Left ventricle myocardium inferior (tissue), 1 donor: Measurements from ENCODE around the gene PLB1. TPM values are rescaled to one million over a fixed set of nuclear protein-coding genes. Genes with fewer than 3 reads are reported as not detected.

Source experiments
- DNase-seq: peaks from one replicate; pipeline ENCODE4 v3.0.0-alpha.2; 2020
- H3K27ac ChIP-seq: fragments of 200-600 bp; replicated peaks from 2 replicates; pipeline ENCODE4 v1.8.0; 2021
- H3K27me3 ChIP-seq: fragments of 200-600 bp; 2 replicates; pipeline ENCODE4 v1.8.0; 2021; ENCODE audit warnings: low read depth
- H3K36me3 ChIP-seq: fragments of 200-600 bp; 2 replicates; pipeline ENCODE4 v1.8.0; 2021
- H3K4me1 ChIP-seq: fragments of 200-600 bp; 2 replicates; pipeline ENCODE4 v1.8.0; 2021
- H3K4me3 ChIP-seq: fragments of 200-600 bp; 2 replicates; pipeline ENCODE4 v1.8.0; 2021; ENCODE audit warnings: mild to moderate bottlenecking, moderate library complexity
- H3K9me3 ChIP-seq: fragments of 200-600 bp; replicated peaks from 2 replicates; pipeline ENCODE4 v1.8.0; 2021
- CTCF ChIP-seq: fragments of 200-600 bp; IDR thresholded peaks from 2 replicates; pipeline ENCODE4 v1.8.0; 2021; ENCODE audit warnings: antibody characterized with exemption, mild to moderate bottlenecking, borderline replicate concordance
- intact Hi-C: fragments of 100-400 bp; cut with micrococcal nuclease; formaldehyde crosslinking; loops from one replicate; pipeline ENCODE4 v1.11.0; 2022
- total RNA-seq: library from RNA; stranded (reverse); fragmentation: NEBNext Ultra II Directional; extraction: Animal tissue kit (Norgen Biotek cat#: 25700); gene quantifications from one replicate; pipeline ENCODE4 v1.2.1, GENCODE V29; 2021
- donor health status: DM: no; HTN: yes; CAD: no; lungs with severe emphysema.

Gene PLB1
- total RNA-seq, 1 donor from 2014 or later: 2.4 TPM

GRCh38 chr2:28477087-28477486, 18.8 kb upstream of the PLB1 start:
- no peak overlapping the region for H3K27ac ChIP-seq
- no peak for TF ChIP-seq CTCF
- intact Hi-C loops: no loop called here
- no peaks in the 10 kb centered on the region for H3K9me3 ChIP-seq
- H3K36me3 ChIP-seq: no peaks in the 10 kb centered on the region
- no peaks in the 10 kb centered on the region for H3K27me3 ChIP-seq
- no peak overlapping the region for H3K4me3 ChIP-seq
- H3K4me1 ChIP-seq: no peaks in the 10 kb centered on the region
- DNase-seq: no peak

GRCh38 chr2:28477645-28478044, 18.2 kb upstream of the PLB1 start:
- intact Hi-C loops: no loop called here
- Histone ChIP-seq H3K36me3 (no peaks in the 10 kb centered on the region), H3K4me3 (no peak overlapping the region), H3K27me3 (no peaks in the 10 kb centered on the region), H3K27ac (no peak overlapping the region), H3K9me3 (no peaks in the 10 kb centered on the region), H3K4me1 (no peaks in the 10 kb centered on the region)
- TF ChIP-seq CTCF: no peak
- DNase-seq: no peak

GRCh38 chr2:28480403-28481049, 15.3 kb upstream of the PLB1 start:
- no peak overlapping the region for H3K4me3 ChIP-seq
- H3K4me1 ChIP-seq: no peaks in the 10 kb centered on the region
- H3K27ac ChIP-seq: no peak overlapping the region
- DNase-seq: no peak
- TF ChIP-seq CTCF: no peak
- H3K9me3 ChIP-seq: no peaks in the 10 kb centered on the region
- H3K27me3 ChIP-seq: no peaks in the 10 kb centered on the region
- no peaks in the 10 kb centered on the region for H3K36me3 ChIP-seq
- intact Hi-C loops: no loop called here

GRCh38 chr2:28481905-28482304, 14.0 kb upstream of the PLB1 start:
- no peaks in the 10 kb centered on the region for H3K27me3 ChIP-seq
- TF ChIP-seq CTCF: no peak
- no peak overlapping the region for H3K4me3 ChIP-seq
- no peaks in the 10 kb centered on the region for H3K4me1 ChIP-seq
- intact Hi-C loops: no loop called here
- H3K36me3 ChIP-seq: no peaks in the 10 kb centered on the region
- no peaks in the 10 kb centered on the region for H3K9me3 ChIP-seq
- no peak overlapping the region for H3K27ac ChIP-seq
- DNase-seq: no peak

GRCh38 chr2:28484835-28485234, 11.0 kb upstream of the PLB1 start:
- intact Hi-C loops: no loop called here
- H3K9me3 ChIP-seq: no peaks in the 10 kb centered on the region

More at GRCh38 chr2:28484835-28485234, 11.0 kb upstream of the PLB1 start:
- no peaks in the 10 kb centered on the region for H3K27me3 ChIP-seq
- DNase-seq: no peak
- no peaks in the 10 kb centered on the region for H3K4me1 ChIP-seq
- no peak overlapping the region for H3K4me3 ChIP-seq
- no peak for TF ChIP-seq CTCF
- H3K27ac ChIP-seq: no peak overlapping the region
- no peaks in the 10 kb centered on the region for H3K36me3 ChIP-seq
